Measurements from ENCODE around the gene RALGAPA2.

DNA sequence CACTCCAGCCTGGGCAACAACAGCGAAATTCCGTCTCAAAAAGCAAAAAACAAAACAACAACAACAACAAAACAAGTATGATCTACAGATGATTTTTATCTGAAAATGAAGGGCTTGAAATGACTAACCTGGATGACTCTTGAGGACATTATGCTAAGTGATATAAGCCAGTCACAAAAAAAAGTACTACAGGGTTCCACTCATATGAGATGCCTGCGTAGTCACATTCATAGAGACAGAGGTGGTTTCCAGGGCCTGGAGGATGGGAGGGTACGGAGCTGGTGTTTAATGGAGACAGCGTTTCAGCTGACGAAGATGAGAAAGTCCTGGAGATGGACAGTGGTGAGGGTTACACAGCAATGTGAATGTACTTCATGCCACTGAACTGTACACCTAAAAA lies 352.8 kb downstream of the RALGAPA2 start:
- TF ChIP-seq CTCF (IDR thresholded peaks at IDR 0.05 in 8 of 11, conservative IDR thresholded peaks at IDR 0.05 in 3 of 11), result no peak
- TF ChIP-seq POLR2A (IDR thresholded peaks at IDR 0.05), result no peak

Measured in spleen (tissue), 7 donors.